GM19324 (cell line): ENCODE data around the gene OR5C1.
"Not testable (repeated sequence)": the region's sequence is repeated elsewhere in the genome, so short reads cannot be mapped to it uniquely, and the experiment has no call there.

ENCODE experiments used
- ATAC-seq: cut with Tn5 transposase; IDR thresholded peaks from one replicate; pipeline ENCODE4 v1.9.1; 2021; ENCODE audit warnings: mild to moderate bottlenecking, moderate library complexity; ENCODE audit not compliant: unreplicated experiment, low FRiP score

Gene OR5C1

DNA sequence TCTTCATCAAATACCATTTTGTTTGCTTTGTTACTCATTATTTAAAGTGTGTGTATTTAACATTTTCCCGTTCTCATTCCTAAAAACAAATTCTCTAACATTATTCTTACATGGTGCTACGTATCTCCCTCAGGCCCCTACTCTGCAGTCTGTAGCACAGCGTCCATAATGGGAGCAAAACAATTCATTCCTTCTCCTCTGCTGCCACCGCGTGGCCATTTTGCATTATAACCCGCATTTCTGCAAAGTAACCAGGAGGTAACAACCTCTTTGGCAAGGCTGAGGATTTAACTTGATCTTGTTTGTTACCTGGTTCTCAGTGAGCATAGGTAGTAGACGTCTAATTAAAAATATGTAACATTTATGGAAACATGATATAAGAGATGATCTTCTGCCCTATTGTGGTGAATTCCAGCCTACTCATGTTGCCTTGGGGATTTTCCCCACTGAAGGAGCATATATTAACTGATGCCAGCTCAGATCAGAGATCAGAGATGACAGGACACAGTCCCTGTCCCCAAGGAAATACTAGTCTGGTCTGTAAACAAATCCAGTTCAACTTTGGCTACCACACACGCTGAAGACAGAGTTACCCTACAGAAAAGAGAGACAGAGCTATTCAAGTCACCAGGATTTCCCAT, 21.7 kb downstream of the OR5C1 start:
- peak; percentile 62 for ATAC-seq

GRCh38 chr9:122812736-122813135, 24.0 kb downstream of the OR5C1 start:
- no peak for ATAC-seq

GRCh38 chr9:122814545-122814944, 25.8 kb downstream of the OR5C1 start:
- ATAC-seq = no peak

DNA sequence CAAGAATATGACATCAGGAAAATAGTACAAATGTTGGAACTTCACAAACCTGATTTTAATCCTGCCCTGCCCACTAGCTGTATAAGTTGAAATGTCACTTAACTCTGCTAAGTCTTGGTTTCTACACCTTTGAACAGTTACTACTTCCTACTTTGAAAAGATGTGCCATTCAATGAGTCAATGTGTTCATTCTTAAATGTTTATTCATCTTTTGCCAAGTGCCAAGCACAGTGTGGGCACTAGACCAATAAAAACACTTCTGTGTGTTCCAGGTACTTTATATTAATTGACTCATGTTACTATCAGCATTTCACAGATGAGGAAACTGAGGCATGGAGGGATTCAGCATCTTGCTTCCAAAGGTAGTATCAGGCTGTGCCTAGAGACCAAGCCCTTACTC, 26.8 kb downstream of the OR5C1 start:
- ATAC-seq = no peak

DNA sequence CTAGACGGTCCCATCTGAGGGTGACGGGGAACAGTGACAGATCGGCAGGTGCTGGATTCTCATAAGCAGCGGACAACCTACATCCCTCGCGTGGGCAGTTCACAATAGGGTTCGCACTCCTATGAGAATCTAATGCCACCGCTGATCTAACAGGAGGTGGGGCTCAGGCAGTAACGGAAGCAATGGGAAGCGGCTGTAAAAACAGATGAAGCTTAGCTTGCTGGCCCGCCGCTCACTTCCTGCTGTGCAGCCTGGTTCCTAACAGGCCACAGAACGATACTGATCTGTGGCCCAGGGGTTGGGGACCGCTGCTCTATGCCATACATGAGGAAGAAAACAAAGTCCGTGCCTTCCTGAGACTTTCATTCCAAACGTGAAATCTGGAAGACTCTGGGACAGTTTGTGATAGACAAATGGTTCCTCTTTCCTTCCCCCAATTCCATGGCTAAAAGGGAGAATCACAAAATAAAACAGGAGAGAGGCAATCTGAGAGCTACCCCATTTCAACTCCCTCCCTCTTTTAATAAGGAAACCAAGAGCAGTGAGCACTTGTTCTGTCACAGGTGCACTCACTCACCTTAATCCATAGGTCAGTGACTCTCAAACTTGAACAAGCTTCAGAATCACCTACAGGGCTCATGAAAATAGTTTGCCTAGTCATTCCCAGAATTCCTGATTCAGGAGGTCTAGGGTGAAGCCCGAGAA, 27.6 kb downstream of the OR5C1 start:
- no peak for ATAC-seq

DNA sequence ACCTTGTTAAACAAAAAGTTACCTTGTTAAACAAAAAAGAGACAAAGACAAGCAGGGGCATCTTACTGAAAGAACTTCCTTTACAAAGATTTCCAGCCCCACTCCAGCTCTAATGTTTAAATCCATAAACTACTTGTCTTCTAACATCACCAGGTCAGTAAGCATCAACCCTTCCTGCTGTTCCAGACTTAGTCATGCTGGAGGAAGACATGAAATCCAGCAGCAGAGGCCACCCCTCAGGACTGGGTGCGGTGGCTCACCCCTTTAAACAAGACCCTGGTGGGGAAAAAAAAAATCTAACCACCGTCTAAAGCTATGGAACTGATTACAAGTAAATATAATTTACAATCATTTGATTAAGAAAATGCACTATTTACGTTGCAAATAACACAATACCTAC, 30.6 kb downstream of the OR5C1 start:
- ATAC-seq = no peak

DNA sequence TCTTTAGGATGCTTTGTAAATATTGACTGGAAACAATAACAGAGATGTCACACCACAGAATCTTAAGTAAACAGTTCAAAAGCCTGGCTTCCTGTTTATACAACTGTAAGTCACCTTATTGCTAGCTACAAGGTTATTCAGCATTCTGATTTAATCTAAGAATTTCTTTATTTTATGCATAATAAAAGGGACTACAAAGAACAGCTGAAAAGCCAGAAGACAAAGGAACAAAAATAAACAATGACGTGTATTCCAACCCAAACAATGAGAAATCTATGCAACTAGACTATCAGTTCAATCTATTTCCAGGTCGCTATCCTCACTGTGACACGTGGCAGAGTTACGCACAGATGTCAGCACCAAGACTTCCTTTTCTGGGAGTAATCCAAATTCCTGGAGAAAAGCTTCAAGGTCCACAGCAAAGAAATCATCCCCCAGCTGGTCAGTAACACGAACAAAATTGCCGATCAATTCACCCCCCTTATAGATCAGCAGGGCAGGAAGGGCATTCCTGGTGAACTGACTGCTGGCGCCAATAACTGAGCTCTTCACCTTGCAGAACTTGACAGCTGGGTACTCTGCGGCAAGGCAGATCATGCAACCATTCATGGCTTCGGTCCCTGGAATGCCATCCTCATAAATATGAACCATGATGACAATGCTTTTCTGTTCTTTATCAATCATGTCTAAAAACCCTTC, 31.2 kb downstream of the OR5C1 start:
- ATAC-seq = no peak

DNA sequence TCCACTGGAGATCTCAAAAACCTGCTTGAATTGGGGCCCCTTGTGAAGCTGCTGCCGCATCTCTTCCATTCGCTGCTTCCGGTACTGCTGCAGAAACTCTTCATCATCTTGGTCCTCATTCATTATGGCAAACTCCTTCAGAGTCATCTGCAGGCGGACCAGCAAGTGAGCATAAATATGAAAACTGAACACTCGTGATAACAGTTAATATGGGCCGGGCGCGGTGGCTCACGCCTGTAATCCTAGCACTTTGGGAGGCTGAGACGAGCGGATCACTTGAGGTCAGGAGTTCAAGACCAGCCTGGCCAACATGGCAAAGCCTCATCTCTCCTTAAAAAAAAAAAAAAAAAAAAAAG, 31.7 kb downstream of the OR5C1 start:
- no peak for ATAC-seq

GRCh38 chr9:122821278-122821943, 32.7 kb downstream of the OR5C1 start:
- no peak for ATAC-seq

GRCh38 chr9:122822056-122822455, 33.3 kb downstream of the OR5C1 start:
- no peak for ATAC-seq

DNA sequence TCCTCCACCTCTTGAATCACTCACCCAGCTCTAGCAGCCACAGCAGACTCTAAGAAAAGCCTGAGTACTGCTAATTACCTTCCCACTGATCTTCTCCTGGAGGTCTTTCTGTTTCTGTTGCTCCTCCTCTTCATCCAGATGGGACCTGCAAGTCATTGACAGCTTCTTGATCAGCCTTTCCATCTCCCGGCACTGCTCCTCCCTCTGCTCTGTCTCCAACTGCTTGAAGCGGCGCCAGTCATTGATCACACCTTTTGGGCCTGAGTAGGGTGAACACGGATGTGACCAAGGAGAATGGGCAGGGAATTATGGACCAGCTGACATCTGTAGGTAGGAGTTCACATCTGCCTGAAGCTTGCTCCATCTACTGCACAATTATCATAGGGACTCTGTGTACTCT, 34.2 kb downstream of the OR5C1 start:
- ATAC-seq = no peak

- ATAC-seq = peak; percentile 15
These were observed 39.0 kb downstream of the OR5C1 start for GRCh38 chr9:122827761-122828093.

GRCh38 chr9:122828965-122829284, 40.2 kb downstream of the OR5C1 start:
- not testable (repeated sequence) for ATAC-seq

DNA sequence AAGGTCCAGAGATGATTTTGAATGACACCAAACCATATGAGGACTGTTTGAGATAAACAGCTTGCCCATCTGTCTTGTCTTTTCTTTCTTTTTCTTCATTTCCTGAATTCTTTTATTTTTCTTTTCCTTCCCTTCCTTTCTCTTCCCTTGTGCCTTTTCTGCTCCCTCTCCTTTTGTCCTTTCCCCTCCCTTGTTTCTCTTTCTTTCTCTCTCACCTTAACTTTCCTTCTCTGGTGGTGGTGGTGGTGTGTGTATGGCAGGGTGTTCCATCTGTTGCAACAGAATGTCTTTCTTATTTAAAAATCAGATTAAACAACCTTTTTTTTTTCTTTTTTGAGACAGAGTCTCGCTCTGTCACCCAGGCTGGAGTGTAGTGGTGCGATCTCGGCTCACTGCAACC, 43.5 kb downstream of the OR5C1 start:
- ATAC-seq = no peak

DNA sequence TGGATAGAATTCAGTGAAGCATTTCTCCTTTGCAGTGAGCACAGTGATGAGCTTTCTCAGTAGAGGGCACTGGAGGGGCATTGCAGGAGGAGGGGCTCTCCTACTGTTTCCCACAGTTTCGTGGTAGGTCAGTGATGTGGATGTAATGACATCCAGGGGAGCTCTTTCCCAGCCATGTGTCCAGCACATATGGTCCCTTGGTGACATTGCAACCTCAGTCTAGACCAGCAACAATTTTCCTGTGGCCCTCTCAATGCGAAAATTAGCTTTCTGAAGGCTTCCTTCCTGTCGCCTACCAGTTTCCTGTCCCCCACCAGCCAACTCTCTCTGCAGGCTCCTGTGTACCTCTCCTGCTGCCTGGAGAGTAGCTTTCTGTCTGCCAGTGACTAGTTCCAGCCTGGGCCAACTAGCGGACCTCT, 46.6 kb downstream of the OR5C1 start:
- ATAC-seq = peak; percentile 41

GRCh38 chr9:122837266-122837850, 48.6 kb downstream of the OR5C1 start:
- ATAC-seq = no peak

DNA sequence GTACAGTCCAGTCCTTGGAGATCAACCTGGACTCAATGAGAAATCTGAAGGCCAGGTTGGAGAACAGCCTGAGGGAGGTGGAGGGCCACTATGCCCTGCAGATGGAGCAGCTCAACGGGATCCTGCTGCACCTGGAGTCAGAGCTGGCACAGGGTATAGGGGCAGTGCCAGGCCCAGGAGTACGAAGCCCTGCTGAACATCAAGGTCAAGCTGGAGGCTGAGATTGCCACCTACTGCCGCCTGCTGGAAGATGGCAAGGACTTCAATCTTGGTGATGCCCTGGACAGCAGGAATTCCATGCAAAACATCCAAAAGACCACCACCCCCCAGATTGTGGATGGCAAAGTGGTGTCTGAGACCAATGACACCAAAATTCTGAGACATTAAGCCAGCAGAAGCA, 49.7 kb downstream of the OR5C1 start:
- not testable (repeated sequence) for ATAC-seq
